Thyroid gland (tissue), 4 donors: ENCODE measurements around the gene YPEL1.

Source experiments
- CTCF ChIP-seq, 6 experiments: fragments of 200-600 bp in 3 of 6; fragments of 450-650 bp in 3 of 6; sonication (generic) in 3 of 6; IDR thresholded peaks; one replicate each; pipeline ENCODE4 v1.5.1; 2016 to 2019; ENCODE audit warnings: antibody characterized with exemption in 6 of 6, mild to moderate bottlenecking in 2 of 6, inconsistent platforms in 1 of 6, moderate library complexity in 1 of 6
- POLR2A ChIP-seq, 2 donors: fragments of 450-650 bp; IDR thresholded peaks; one replicate each; pipeline ENCODE4 v1.6.1; 2017; ENCODE audit warnings: antibody characterized with exemption in 2 of 2, mild to moderate bottlenecking in 2 of 2, moderate library complexity in 1 of 2

GRCh38 chr22:21661991-21662390, 73.6 kb downstream of the YPEL1 start:
- no peak for TF ChIP-seq CTCF (IDR thresholded peaks at IDR 0.05)
- no peak for TF ChIP-seq POLR2A (IDR thresholded peaks at IDR 0.05)
